Activated CD8-positive, alpha-beta memory T cell treated with anti-CD3 and anti-CD28 coated beads, Interleukin-2, amount 50 U/mL, for 1 hour (primary cell): ENCODE measurements around the gene CDHR3.

ENCODE experiments used
- DNase-seq: peaks from one replicate; pipeline ENCODE4 v3.0.0-alpha.2; 2020; ENCODE audit errors: extremely low read depth

The CDHR3 gene

DNA sequence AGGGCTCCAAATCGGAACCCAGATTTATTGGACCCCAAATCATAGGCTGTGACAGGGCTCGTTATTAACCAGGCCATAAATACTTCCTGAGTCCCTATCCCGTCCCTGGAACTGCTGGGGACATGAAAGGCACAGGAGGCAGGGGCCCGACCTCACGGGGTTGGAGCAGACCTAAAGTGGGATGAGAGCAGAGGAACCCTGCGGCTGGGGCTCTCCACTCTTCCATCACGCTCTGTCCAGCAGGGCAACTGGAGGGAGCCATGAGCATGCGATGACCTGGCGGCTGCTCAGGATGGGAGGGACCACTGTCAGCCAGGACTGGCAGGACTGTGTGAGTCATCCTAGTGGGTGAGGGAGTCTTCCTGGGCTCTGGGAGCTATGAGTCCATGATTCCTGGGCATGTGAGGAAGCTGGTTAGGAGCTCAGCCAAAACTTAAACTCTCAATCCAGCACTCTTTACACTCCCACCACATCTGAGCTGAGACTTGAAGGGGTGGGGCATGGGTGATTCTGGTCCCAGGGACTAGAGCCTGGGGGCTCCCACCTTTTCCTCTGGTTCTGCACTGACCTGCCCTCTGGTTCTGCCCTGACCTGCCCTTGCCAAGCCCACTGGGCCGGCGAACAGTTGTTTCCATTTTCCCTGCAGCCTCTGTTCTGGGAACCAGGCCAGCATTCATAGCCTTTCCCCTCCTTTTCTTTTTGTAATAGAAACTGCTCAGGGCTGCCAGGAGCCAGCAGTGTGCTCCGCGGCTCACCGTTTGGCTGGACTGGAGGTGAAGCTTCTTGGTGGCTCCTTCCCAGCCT is 101.9 kb downstream of the CDHR3 start:
- no peak for DNase-seq

DNA sequence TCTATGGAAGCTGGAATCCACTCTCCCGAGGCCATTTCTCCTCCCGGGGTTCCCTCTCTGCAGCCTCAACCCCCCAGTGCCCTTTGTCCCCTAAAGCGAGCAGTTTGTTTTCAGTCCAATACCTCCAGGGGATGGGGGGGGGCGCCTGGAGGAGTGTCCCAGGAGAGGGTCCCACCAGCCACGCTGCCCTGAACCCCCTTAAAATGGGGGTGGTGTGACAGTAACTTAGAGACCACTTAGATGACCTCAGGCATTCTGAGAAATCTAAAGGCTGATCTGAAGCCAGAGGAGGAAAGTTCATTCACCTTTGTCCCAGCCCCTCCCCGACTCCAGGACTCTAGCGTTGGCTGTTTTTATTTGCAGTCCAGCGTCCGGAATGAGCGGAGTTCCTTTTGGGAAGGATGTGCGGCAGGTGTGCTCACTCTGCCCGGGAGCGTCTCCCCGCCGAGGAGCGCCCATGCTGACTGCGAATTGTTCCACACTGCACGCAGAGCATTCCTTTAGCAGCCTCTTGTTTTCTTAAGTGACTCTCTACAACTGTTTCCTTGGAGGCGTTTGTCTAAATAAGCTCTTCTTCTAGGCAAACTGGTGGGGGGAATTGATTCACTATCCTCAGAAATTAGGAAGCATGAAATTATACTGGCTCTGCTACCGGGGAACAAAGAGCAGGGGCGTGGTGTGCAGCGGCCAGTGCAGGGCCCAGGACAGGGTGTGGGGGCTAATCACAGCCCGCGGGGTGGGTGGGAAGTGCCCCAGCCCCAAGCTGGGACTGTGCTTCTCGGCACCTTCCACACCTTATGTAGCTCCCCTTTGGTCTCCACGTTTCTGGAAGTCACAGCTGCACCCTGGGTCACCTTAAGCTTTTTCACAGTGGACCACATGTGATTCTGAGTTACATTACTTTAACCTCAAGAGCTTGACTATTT is 102.8 kb downstream of the CDHR3 start:
- no peak for DNase-seq

DNA sequence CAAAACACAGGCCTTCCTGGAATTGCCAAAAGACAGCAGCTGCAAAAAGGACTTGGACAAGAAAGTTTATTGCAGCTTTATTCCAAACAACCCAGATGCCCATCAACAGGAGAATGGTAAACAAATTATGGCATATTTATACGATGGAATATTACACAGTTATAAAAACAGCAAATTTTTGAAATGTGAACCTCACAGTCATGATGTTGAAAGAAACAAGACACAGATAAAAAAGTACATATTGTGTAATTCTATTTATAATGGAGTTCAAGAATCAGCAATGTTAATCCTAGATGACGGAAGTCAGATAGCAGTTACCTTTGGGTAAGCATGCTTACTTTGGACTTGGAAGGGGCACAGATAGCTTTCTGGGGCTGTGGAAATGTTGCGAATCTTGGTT is 104.6 kb downstream of the CDHR3 start:
- no peak for DNase-seq

DNA sequence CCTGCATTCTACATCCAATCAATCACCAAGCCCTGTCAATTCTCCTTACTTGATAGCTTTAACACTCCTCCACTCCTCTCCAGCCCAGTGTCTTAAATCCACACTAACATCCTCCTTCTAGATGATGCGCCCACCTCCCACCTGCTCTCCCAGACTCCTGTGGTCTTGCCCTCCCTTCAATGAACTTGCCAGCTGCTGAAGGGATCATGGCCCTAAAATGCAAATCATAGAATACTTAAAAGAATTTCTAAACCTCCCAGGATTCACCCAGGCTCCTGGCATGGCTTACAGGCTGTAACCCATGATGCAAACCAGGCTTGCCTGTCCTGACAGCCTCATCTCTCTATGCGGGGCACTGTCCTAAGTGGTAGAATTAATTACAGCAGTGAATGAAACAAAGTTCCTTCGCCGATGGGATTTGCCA is 105.5 kb downstream of the CDHR3 start:
- DNase-seq = no peak

DNA sequence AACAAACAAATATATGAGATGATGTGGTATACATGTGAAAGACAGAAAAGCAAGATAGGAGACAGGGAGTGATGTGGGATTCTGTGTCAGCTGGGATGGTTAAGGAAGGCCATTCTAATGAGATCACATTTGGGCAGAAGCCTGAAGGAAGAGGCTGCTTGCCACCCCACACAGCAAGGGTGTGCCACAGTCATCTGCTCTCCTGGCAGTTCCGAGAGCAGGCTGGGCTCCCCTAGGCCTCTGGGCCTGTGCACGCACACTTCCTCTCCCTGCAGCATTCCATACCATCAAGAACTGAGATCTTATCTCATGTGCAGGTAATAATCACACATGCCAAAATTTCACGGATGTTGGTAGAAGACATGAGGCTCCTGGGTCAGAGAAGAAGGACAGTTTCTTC is 105.9 kb downstream of the CDHR3 start:
- DNase-seq = no peak

DNA sequence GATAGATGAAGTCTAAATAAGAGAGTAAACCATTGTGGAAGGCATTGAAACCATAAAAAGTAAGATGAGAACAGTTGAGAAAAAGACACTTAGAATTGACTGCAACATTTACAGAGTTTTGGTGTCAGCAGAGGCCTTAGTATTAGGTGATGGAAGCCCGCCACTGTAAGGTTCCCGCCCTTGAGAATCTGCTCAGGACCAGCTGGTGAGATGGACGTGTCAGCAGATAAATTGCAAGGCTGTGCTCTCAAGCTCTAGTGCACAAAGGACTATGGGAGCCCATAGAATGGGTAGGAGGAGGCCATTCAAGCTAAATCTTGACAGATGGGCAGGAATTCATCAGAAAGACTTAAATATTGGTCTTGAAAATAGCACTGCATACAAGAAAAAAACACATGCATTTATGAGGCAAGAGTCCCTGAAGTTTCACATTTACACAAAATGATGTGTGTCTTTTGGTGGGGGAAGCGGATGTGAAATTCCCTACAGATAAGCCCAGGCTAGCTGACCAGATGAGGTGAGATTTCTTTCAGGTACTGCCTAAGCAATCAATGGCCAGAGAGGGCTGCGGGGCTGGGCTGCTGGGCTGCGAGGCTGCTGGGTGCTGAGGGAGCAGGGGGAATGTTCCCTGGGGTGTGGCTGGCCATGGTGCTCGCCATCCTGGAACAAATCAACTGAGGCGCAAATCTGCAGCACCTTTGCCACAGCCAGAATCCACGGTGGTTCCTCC is 106.6 kb downstream of the CDHR3 start:
- DNase-seq = no peak

DNA sequence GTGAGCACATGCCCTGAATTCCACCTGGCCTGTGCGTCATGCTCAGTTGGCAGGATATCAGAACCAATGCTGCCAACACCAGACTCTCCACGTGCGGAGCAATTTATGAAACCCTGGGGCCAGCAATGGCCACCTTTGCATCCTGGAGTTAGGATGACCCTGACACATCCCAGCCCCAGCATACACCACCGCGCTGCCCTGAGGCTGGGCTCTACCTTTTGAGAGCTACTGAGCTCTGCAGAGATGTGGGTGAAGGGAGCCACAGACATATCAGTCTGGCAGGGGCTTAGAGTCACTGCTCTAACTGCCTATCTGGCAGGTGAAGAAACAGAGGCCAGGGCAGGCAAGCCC is 107.1 kb downstream of the CDHR3 start:
- no peak for DNase-seq

DNA sequence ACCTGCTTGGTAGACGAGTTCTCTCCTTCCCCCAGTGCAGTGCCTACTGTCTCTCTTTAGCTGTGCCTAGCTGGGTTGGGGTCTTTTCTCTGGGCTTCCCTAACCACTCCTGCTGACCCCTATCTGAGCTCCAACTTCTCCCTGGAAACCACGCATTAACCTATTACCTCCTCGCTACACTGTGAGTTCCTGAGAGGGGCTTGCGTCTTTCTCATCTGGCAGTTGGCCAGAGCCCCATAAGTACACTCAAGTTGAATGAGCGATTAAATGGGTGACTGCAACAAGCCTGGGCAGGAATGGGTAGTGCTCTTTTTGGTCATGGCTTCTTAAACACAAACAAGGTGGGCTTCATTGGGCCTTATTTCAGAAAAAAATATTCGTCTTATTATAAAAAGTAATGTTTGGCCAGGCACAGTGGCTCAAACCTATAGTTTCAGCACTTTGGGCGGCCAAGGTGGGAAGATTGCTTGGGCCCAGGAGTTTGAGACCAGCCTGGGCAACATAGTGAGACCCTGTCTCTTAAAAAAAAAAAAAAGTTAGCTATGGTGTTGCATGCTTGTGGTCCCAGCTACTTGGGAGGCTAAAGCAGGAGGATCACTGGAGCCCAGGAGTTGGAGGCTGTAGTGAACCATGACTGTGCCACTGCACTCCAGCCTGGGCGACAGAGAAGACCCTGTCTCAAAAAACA is 107.6 kb downstream of the CDHR3 start:
- DNase-seq = no peak

DNA sequence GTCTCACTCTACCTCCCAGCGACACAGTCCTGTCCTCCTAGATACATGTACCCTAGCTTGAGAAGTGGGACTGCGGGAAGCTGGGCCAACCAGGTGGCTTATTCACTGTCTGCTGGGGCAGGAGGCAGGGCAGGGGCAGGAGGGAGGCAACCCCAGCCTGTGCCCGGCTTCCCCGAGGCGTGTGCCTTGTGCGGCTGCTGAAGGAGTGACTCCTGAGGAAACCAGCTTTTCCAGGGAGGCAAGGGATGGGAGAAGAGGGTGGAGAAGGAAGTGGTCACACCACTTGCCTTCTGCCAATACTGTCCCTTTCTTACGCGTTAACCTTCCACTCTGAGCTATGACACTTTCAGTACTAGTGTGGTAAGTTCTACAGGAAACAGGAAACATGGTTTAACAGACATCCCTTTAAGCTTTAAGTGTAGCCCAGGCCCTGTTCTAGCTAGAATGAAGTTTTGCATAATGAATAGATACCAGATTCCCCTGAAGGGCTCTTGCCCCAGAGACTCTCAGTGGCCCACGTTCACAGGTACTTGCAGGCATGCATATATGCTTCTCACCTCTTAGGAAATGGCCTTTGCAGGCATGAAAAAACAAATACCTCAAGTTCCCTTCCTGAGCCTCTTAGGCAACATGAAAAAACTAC is 108.4 kb downstream of the CDHR3 start:
- no peak for DNase-seq

DNA sequence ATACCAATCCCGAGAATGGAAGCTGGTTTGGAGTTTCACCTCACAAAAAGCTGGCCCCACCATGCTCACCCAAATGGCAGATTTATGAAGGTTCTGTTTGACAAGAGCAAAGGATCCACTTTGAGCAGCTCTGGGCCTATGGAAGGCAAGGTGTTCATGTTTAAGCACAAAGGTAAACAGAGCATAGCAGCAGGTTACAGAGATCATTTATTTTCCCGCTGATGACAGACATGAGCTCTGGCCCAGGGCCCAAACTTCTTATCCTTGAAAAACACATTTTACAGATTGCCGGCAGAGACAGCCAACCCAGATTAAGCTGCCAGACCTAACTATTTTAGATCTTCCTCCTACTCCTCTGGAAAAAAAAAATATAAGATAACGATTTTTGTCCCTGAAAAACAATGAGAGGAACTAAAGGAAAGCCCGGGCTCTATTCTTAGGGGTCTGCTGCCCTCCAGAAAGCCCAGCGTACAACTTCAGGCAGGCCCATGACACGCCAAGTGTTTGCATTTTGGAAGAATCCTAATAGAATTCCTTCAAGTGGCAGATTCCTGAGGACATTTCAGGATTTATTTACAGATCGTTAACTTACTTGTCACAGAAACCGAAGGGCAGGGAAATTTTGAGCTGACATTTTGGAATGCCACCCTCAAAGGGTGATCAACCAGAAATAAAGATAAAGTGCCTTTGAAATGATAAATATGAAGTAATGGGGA is 109.1 kb downstream of the CDHR3 start:
- DNase-seq = no peak

DNA sequence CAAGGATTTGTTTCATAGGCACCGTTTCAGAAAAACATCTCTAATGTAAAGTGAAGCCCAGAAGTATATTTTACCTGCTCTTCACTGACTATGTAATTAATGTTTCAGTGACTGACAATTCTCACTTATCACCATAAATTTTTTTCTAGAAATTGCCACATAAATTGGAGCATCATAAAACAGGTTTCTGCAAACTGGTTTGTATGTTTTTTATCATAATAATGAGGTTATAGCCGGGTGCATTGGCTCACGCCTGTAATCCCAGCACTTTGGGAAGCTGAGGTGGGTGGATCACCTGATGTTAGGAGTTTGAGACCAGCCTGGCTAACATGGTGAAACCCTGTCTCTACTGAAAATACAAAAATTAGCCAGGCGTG is 109.6 kb downstream of the CDHR3 start:
- DNase-seq = no peak

DNA sequence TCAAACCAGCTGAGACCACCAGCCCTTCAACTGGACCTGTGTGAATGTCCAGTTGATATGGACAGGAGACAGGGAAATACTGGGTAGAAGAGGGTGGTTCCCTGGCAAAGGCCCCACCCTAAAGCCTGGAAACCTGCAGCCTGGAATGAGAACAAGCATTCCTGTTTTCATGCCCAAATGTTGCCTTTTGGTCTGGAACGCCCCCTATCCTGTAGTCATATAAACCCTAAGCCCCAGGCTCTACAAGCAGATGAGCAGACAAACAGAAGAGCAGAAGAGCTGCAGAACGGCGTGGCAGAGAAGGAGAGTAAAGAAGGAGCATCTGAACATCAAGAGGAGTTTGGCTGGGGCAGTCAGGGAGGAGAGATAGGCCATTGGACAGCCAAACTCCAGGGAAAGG is 110.6 kb downstream of the CDHR3 start:
- DNase-seq = no peak

DNA sequence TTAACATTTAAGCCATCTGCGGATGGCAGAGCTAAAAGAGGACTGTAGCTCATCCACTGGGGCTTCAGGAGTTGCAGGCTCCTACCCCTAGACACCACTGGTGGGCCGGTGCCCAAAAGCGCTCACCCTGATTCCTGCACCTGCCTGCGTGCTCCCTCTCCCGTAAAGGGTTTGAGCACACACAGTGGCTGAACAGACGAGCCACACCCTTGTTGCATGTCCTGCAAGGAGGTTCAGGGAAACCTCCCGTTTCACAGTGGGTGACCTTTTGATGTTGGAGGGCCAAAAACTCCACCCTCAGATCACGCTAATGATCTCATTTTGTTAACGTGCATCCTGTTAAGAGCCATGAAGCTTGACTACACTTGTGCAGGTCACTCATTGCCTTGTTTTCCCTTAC is 111.2 kb downstream of the CDHR3 start:
- no peak for DNase-seq

DNA sequence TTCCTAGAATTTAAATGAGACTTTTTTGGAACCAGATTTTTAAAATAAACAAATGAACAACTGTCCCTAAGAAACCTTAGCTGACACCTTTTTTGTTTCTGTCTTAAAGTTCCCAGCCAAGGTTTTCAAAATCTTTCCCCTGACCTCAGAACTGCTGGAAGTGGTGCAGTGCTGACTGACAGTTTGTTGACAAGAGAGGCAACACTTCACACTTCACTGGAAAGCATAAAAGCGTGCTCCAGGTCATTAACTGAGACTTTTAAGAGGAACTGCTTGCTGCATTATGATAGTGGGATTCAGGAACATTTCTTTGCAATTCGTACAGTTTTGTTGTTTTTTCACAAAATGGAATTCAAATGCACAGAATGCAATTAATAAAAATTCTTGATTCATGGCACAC is 112.9 kb downstream of the CDHR3 start:
- DNase-seq = no peak

DNA sequence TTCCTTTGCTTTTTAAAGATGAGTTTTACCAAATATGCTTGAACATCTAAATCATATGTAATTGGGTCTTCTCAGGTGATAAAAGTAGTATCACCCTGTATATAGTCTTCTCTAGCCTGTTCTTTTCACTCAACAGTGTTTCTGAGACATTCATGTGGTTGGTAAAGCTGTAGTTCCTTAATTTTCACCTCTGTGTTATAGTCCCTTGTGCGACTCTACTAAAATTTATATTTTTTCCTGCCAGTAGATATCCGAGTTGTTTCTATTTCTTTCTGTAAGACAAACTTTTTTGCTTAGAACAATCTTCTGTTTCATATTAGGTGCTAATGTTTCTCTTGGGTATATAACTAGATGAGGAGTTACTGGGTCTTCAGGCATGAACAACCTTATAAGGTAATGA is 113.5 kb downstream of the CDHR3 start:
- DNase-seq = no peak

DNA sequence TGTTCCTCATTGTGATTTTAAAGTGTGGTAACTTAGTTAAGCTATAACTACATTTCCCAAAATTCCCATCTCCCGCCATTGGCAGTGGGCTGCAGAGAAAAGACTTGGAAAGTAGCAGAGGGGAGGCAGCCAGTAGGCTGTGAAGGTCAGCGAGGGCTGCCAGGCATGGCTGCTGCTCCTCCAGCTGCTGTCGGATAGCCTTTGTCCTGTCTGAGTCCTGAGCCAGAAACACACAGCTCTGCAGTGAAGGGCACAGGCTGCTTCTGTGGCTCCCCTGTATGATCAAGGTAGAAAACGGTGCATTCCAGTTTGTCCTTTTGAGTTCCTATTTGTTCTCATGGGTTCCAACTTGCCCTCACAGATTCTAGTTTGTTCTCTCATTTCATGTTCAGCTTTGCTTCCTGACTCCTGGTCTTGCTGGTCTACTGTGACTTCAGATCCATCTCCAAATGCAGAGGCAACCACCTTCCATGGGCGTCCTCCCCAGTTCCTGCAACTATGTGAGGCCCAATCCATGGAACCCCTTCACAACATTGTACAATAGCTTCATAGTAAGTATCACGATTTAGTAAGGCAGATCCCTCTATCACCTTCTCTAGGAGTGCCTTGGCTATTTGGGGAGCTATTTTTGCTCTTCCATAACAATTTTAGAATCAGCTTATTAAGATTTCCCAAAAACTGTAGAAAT is 117.4 kb downstream of the CDHR3 start:
- no peak for DNase-seq

DNA sequence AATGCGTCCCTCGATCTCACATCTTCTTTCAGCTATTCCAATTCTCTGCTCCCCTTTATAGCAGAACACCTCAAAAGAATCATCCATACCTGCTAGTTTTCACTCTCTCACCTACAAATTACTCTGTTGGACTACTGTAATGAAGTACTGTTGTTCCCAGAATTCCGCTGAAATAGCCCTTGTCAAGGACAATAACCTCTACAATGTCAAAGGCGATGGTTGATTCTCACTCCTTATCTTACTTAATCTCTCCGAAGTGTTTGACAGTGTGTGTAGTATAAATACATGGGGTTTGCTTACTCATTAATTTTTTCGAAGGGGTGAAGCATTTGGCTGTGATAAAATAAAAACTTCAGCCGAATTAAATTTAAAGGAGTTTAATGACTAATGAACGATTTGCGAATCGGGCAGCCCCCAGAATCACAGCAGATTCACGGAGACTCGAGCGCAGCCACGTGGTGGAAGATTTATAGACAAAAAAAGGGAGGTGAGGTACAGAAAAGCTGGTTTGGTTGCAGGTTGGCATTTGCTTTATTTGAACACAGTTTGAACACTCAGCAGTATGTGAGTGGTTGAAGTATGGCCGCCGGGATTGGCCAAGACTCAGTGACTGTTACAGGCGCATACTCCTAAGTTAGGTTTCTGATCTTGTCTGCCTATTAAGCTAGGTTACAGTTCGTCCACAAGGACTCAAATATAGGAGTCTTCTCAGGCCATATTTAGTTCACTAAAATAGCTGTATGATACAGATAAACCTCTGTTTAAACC is 119.2 kb downstream of the CDHR3 start:
- no peak for DNase-seq
